Fibroblast of lung (primary cell): ENCODE data around the gene PCDH9. TPM values are rescaled to one million over a fixed set of nuclear protein-coding genes. Genes with fewer than 3 reads are reported as not detected.

Experiments
- DNase-seq, 2 donors: peaks; one replicate each; pipeline versions ENCODE4 v3.0.0 to v3.0.0-alpha.2; 2010; ENCODE audit warnings: low read depth in 2 of 2
- H2AFZ ChIP-seq: 2 replicates; pipeline ENCODE4 v1.5.1; 2012; ENCODE audit warnings: low read length, control low read depth, inconsistent platforms
- H3K27ac ChIP-seq: 2 replicates; pipeline ENCODE4 v1.5.1; 2011; ENCODE audit warnings: low read length, control low read depth; ENCODE audit not compliant: insufficient read depth
- H3K27me3 ChIP-seq: 2 replicates; pipeline ENCODE4 v1.5.1; 2011; ENCODE audit warnings: mild to moderate bottlenecking, low read length; ENCODE audit not compliant: control insufficient read depth, insufficient read depth
- H3K36me3 ChIP-seq: 2 replicates; pipeline ENCODE4 v1.5.1; 2011; ENCODE audit warnings: low read length; ENCODE audit not compliant: control insufficient read depth, insufficient read depth
- H3K4me1 ChIP-seq: 2 replicates; pipeline ENCODE4 v1.5.1; 2011; ENCODE audit warnings: low read length; ENCODE audit not compliant: control insufficient read depth, insufficient read depth; ENCODE audit errors: extremely low read depth
- H3K4me2 ChIP-seq: 2 replicates; pipeline ENCODE4 v1.5.1; 2011; ENCODE audit warnings: low read length, control low read depth; ENCODE audit not compliant: insufficient read depth; ENCODE audit errors: extremely low read depth
- H3K4me3 ChIP-seq, 4 experiments: fragments of 200-600 bp in 1 of 4; sonication (generic) in 1 of 4; replicated peaks in 1 of 4; 2 replicates each; pipeline ENCODE4 v1.5.1; 2011 to 2016; ENCODE audit warnings: low read length in 4 of 4, low read depth in 3 of 4, mild to moderate bottlenecking in 3 of 4, control low read depth in 2 of 4, inconsistent platforms in 1 of 4, mixed read lengths in 1 of 4; ENCODE audit not compliant: insufficient read depth in 1 of 4; ENCODE audit errors: control extremely low read depth in 1 of 4
- H3K79me2 ChIP-seq: 2 replicates; pipeline ENCODE4 v1.5.1; 2012; ENCODE audit warnings: mild to moderate bottlenecking, low read length, inconsistent platforms; ENCODE audit not compliant: control insufficient read depth, insufficient read depth
- H3K9ac ChIP-seq: 2 replicates; pipeline ENCODE4 v1.5.1; 2011; ENCODE audit warnings: mild to moderate bottlenecking, low read length, control low read depth; ENCODE audit not compliant: insufficient read depth
- H3K9me3 ChIP-seq: 2 replicates; pipeline ENCODE4 v1.5.1; 2012; ENCODE audit warnings: low read depth, low read length; ENCODE audit not compliant: control insufficient read depth, insufficient read depth
- H4K20me1 ChIP-seq: 2 replicates; pipeline ENCODE4 v1.5.1; 2011; ENCODE audit warnings: low read length; ENCODE audit not compliant: control insufficient read depth, insufficient read depth; ENCODE audit errors: extremely low read depth
- CTCF ChIP-seq, 2 donors: IDR thresholded peaks in 1 of 2; conservative IDR thresholded peaks in 1 of 2; 1 replicate in 1 of 2; 2 replicates in 1 of 2; pipeline ENCODE4 v1.5.1; 2011 to 2012; ENCODE audit warnings: low read length in 2 of 2, control low read depth in 1 of 2, inconsistent platforms in 1 of 2, low read depth in 1 of 2, mild to moderate bottlenecking in 1 of 2
- EZH2 ChIP-seq: IDR thresholded peaks from 2 replicates; pipeline ENCODE4 v1.5.1; 2012; ENCODE audit warnings: low read length, control low read depth, mild to moderate bottlenecking; ENCODE audit errors: missing control alignments
- polyA plus RNA-seq, 2 donors: library from polyadenylated mRNA; depleted of rRNA in 1 of 2; stranded (reverse) in 1 of 2; unstranded in 1 of 2; fragments of >200 nt; gene quantifications; 2 replicates each; pipeline ENCODE4 v1.2.1, GENCODE V29; 2011 to 2012; ENCODE audit warnings: missing spikeins in 1 of 2
- total RNA-seq: library from RNA; depleted of rRNA; stranded (reverse); fragments of >200 nt; gene quantifications from 2 replicates; pipeline ENCODE4 v1.2.1, GENCODE V29; 2014

PCDH9 gene
- total and polyA plus RNA-seq, 2 donors (not counting 1 experiment from before 2014, with no cell fraction given) = 0.50 to 0.67 TPM

GRCh38 chr13:67193979-67194378 is 36.2 kb downstream of the PCDH9 start:
- no peaks in the 10 kb centered on the region for H3K27me3 ChIP-seq
- H4K20me1 ChIP-seq = no peaks in the 10 kb centered on the region
- H3K4me3 ChIP-seq = no peak overlapping the region
- H3K4me2 ChIP-seq = no peak overlapping the region
- no peak for DNase-seq
- no peaks in the 10 kb centered on the region for H3K9me3 ChIP-seq
- H3K36me3 ChIP-seq = no peaks in the 10 kb centered on the region
- TF ChIP-seq CTCF (conservative IDR thresholded peaks at IDR 0.05 in 1 of 2, IDR thresholded peaks at IDR 0.05 in 1 of 2; ENCODE audit: low read depth in 1 of 2, low read length in 2 of 2) = no peak
- no peak for TF ChIP-seq EZH2
- no peaks in the 10 kb centered on the region for H3K79me2 ChIP-seq
- H3K27ac ChIP-seq = no peak overlapping the region
- H3K4me1 ChIP-seq = no peaks in the 10 kb centered on the region
- no peak overlapping the region for H2AFZ ChIP-seq
- H3K9ac ChIP-seq = no peak overlapping the region

- no peak overlapping the region for H3K27ac ChIP-seq
- no peak for DNase-seq
- no peaks in the 10 kb centered on the region for H3K79me2 ChIP-seq
- no peaks in the 10 kb centered on the region for H3K36me3 ChIP-seq
- no peak overlapping the region for H3K4me3 ChIP-seq
- H3K27me3 ChIP-seq = no peaks in the 10 kb centered on the region
- H4K20me1 ChIP-seq = no peaks in the 10 kb centered on the region
- no peaks in the 10 kb centered on the region for H3K9me3 ChIP-seq
- H3K4me1 ChIP-seq = no peaks in the 10 kb centered on the region
- H3K4me2 ChIP-seq = no peak overlapping the region
- H2AFZ ChIP-seq = no peak overlapping the region
- TF ChIP-seq EZH2 (no peak), CTCF (conservative IDR thresholded peaks at IDR 0.05 in 1 of 2, IDR thresholded peaks at IDR 0.05 in 1 of 2; ENCODE audit: low read depth in 1 of 2, low read length in 2 of 2) (no peak)
- no peak overlapping the region for H3K9ac ChIP-seq
Measured at GRCh38 chr13:67192751-67193150, 37.4 kb downstream of the PCDH9 start.

GRCh38 chr13:67186995-67187569 is 43.1 kb downstream of the PCDH9 start:
- Histone ChIP-seq H3K27ac (no peak overlapping the region), H3K27me3 (no peaks in the 10 kb centered on the region), H2AFZ (no peak overlapping the region), H3K4me1 (no peaks in the 10 kb centered on the region), H3K9me3 (no peaks in the 10 kb centered on the region), H3K4me3 (no peak overlapping the region), H3K79me2 (no peaks in the 10 kb centered on the region), H4K20me1 (no peaks in the 10 kb centered on the region), H3K9ac (no peak overlapping the region), H3K36me3 (no peaks in the 10 kb centered on the region), H3K4me2 (no peak overlapping the region)
- no peak for DNase-seq
- TF ChIP-seq EZH2 (no peak), CTCF (conservative IDR thresholded peaks at IDR 0.05 in 1 of 2, IDR thresholded peaks at IDR 0.05 in 1 of 2; ENCODE audit: low read depth in 1 of 2, low read length in 2 of 2) (no peak)
